NT2/D1 (cell line): Measurements from ENCODE around the gene BST1.

Source experiments
- DNase-seq: peaks from one replicate; pipeline ENCODE4 v3.0.0-alpha.2; 2011; ENCODE audit warnings: low read depth, low spot score
- H3K27me3 ChIP-seq: 2 replicates; pipeline ENCODE4 v1.6.0; 2011; ENCODE audit warnings: mild to moderate bottlenecking; ENCODE audit not compliant: insufficient read length, insufficient read depth
- H3K36me3 ChIP-seq: 2 replicates; pipeline ENCODE4 v1.6.1; 2011; ENCODE audit warnings: mild to moderate bottlenecking, low read length, mixed read lengths; ENCODE audit not compliant: insufficient read depth, insufficient read length
- H3K4me1 ChIP-seq: 2 replicates; pipeline ENCODE4 v1.5.1; 2011; ENCODE audit not compliant: insufficient read depth, insufficient read length
- H3K4me3 ChIP-seq: 2 replicates; pipeline ENCODE4 v1.5.1; 2011; ENCODE audit warnings: low read depth; ENCODE audit not compliant: insufficient read length
- H3K9ac ChIP-seq: 2 replicates; pipeline ENCODE4 v1.6.0; 2011; ENCODE audit warnings: low read depth; ENCODE audit not compliant: insufficient read length
- H3K9me3 ChIP-seq: 2 replicates; pipeline ENCODE4 v1.5.1; 2011; ENCODE audit warnings: mild to moderate bottlenecking, low read length; ENCODE audit not compliant: insufficient read depth
- SUZ12 ChIP-seq: IDR thresholded peaks from 2 replicates; pipeline ENCODE4 v1.6.1; 2011; ENCODE audit not compliant: insufficient read length, insufficient read depth; ENCODE audit errors: extremely low read depth
- YY1 ChIP-seq: IDR thresholded peaks from 2 replicates; pipeline ENCODE4 v1.6.1; 2011; ENCODE audit not compliant: insufficient read length, insufficient read depth
- ZNF274 ChIP-seq: IDR thresholded peaks from 2 replicates; pipeline ENCODE4 v1.6.1; 2011; ENCODE audit warnings: mild to moderate bottlenecking, low read depth, low read length

BST1 gene

GRCh38 chr4:15683143-15683495 is 19.7 kb upstream of the BST1 start:
- no peaks in the 10 kb centered on the region for H3K4me1 ChIP-seq
- H3K27me3 ChIP-seq = no peaks in the 10 kb centered on the region
- H3K9ac ChIP-seq = peak overlapping the region; percentile 99
- H3K4me3 ChIP-seq = peak overlapping the region; percentile 89
- peaks cover 57% of the 10 kb centered on the region for H3K36me3 ChIP-seq
- no peak for DNase-seq
- TF ChIP-seq ZNF274 (no peak), YY1 (no peak), SUZ12 (no peak)
- peaks cover 18% of the 10 kb centered on the region for H3K9me3 ChIP-seq

- H3K9me3 ChIP-seq = peaks cover 16% of the 10 kb centered on the region
- no peak overlapping the region for H3K9ac ChIP-seq
- no peaks in the 10 kb centered on the region for H3K27me3 ChIP-seq
- DNase-seq = peak; percentile 78
- TF ChIP-seq YY1 (no peak), SUZ12 (no peak), ZNF274 (no peak)
- no peak overlapping the region for H3K4me3 ChIP-seq
- peaks cover 64% of the 10 kb centered on the region for H3K36me3 ChIP-seq
- H3K4me1 ChIP-seq = no peaks in the 10 kb centered on the region
These were observed 18.4 kb upstream of the BST1 start for GRCh38 chr4:15684498-15684897.

- H3K4me3 ChIP-seq = no peak overlapping the region
- TF ChIP-seq YY1 (no peak), ZNF274 (no peak)
- H3K27me3 ChIP-seq = no peaks in the 10 kb centered on the region
- peaks cover 67% of the 10 kb centered on the region for H3K36me3 ChIP-seq
- H3K4me1 ChIP-seq = no peaks in the 10 kb centered on the region
- H3K9me3 ChIP-seq = peaks cover 35% of the 10 kb centered on the region
- H3K9ac ChIP-seq = no peak overlapping the region
- DNase-seq = no peak
These were observed 14.8 kb upstream of the BST1 start for GRCh38 chr4:15688051-15688450.

- DNase-seq = no peak
- H3K4me3 ChIP-seq = no peak overlapping the region
- H3K9ac ChIP-seq = no peak overlapping the region
- H3K9me3 ChIP-seq = peaks cover 48% of the 10 kb centered on the region
- TF ChIP-seq SUZ12 = no peak
- TF ChIP-seq YY1 = no peak
- TF ChIP-seq ZNF274 = no peak
- no peaks in the 10 kb centered on the region for H3K27me3 ChIP-seq
- H3K4me1 ChIP-seq = no peaks in the 10 kb centered on the region
- H3K36me3 ChIP-seq = peaks cover 58% of the 10 kb centered on the region
These were observed 13.3 kb upstream of the BST1 start for GRCh38 chr4:15689540-15689939.

GRCh38 chr4:15690020-15690809 is 12.7 kb upstream of the BST1 start:
- peaks cover 51% of the 10 kb centered on the region for H3K36me3 ChIP-seq
- H3K9ac ChIP-seq = no peak overlapping the region
- TF ChIP-seq SUZ12 (no peak), ZNF274 (no peak), YY1 (no peak)
- H3K9me3 ChIP-seq = peaks cover 41% of the 10 kb centered on the region
- no peak overlapping the region for H3K4me3 ChIP-seq
- no peaks in the 10 kb centered on the region for H3K4me1 ChIP-seq
- H3K27me3 ChIP-seq = no peaks in the 10 kb centered on the region
- peak; percentile 67 for DNase-seq

GRCh38 chr4:15691346-15692135 is 11.3 kb upstream of the BST1 start:
- no peaks in the 10 kb centered on the region for H3K4me1 ChIP-seq
- peaks cover 32% of the 10 kb centered on the region for H3K9me3 ChIP-seq
- no peaks in the 10 kb centered on the region for H3K27me3 ChIP-seq
- no peak overlapping the region for H3K9ac ChIP-seq
- no peak for DNase-seq
- no peak overlapping the region for H3K4me3 ChIP-seq
- peaks cover 38% of the 10 kb centered on the region for H3K36me3 ChIP-seq
- TF ChIP-seq YY1 (no peak), SUZ12 (no peak), ZNF274 (no peak)

GRCh38 chr4:15692602-15693001 is 10.3 kb upstream of the BST1 start:
- Histone ChIP-seq H3K4me3 (no peak overlapping the region), H3K9me3 (peaks cover 32% of the 10 kb centered on the region), H3K9ac (no peak overlapping the region), H3K36me3 (peaks cover 28% of the 10 kb centered on the region), H3K4me1 (no peaks in the 10 kb centered on the region), H3K27me3 (no peaks in the 10 kb centered on the region)
- no peak for DNase-seq
- TF ChIP-seq YY1 (no peak), SUZ12 (no peak), ZNF274 (no peak)
